Raji (cell line): ENCODE results near the gene EML5.

ENCODE experiments used
- POLR2A ChIP-seq: IDR thresholded peaks from 2 replicates; pipeline ENCODE4 v1.6.1; 2011; ENCODE audit warnings: low read depth, low read length, control low read depth; ENCODE audit not compliant: insufficient read depth

The EML5 gene

GRCh38 chr14:88669346-88669745, 123.4 kb downstream of the EML5 start:
- TF ChIP-seq POLR2A: no peak

GRCh38 chr14:88668448-88669116, 124.2 kb downstream of the EML5 start:
- TF ChIP-seq POLR2A: no peak

GRCh38 chr14:88667555-88668273, 125.0 kb downstream of the EML5 start:
- no peak for TF ChIP-seq POLR2A

DNA sequence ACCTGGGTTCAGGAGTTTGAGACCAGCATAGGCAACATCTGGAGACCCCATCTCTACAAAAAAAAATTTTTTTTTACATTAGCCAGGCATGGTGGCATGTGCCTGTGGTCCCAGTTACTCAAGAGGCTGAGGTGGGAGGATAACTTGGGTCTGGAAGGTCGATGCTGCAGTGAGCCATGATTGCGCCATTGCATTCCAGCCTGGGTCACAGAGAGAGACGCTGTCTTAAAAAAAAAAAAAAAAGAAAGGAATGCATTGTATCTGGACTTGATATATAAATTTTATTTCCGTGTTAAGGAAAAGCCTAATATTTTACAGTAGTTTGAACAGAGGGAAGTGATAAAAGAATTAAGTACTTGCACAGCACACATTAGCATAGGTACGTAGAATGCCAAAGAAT, 132.7 kb downstream of the EML5 start:
- TF ChIP-seq POLR2A: no peak

GRCh38 chr14:88639221-88639620, 153.5 kb downstream of the EML5 start:
- no peak for TF ChIP-seq POLR2A

DNA sequence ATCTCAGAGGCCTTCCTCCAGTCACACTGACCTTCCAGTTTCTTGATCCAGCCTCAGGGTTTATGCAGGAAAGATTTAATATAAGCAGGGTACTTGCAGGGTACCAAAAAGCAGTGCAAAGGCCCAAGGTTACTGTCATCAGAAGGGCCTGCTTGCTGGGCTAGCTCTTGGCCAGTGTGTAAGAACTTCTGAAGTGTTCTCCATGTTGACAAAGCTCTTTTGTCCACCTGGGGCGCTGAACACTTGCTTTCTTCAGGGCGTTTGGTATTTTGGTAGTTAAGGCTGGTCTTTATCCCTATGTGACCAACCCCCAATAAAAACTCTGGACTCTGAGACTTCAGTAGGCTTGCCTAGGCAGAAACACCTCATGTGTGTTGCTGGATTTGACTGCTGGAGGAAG, 160.2 kb downstream of the EML5 start:
- TF ChIP-seq POLR2A: no peak

- no peak for TF ChIP-seq POLR2A
Measured at GRCh38 chr14:88631091-88631490, 161.7 kb downstream of the EML5 start.

DNA sequence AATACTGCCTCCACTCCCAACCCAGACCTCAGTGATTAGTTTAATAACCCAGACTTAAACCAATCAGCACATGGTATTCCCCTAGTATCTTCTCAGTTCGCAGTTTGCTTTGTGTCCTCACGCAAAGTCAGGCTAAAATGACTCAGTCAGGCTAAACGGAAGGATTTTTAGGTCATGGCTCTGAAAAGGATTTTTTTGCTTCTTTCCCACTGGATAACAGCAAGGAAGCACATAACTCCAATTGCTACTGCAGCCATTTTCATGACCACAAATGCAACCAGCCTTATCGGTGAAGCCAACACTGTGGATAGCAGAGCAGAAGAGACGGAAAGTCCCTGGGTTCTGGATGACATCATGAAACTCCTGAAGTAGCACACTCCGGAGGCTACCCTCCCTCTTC, 162.2 kb downstream of the EML5 start:
- no peak for TF ChIP-seq POLR2A

GRCh38 chr14:88628462-88628861, 164.3 kb downstream of the EML5 start:
- no peak for TF ChIP-seq POLR2A

DNA sequence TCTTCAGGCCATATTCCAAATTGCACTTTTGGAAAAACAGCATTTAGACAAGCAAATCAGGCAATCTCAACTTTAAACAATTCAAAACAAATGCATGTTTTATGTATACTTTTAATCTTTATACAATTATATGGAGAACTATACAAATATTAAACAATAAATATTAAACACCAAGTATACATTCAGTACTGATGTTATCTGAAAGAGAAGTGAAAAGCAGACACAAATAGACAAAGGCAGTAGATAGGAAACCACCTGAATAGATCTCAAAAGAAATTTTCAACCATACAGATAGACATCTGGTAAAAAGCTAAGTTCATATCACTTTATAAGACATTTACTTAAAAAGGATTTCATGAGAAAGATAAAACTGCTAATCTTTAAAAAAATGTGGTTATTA, 164.7 kb downstream of the EML5 start:
- no peak for TF ChIP-seq POLR2A

DNA sequence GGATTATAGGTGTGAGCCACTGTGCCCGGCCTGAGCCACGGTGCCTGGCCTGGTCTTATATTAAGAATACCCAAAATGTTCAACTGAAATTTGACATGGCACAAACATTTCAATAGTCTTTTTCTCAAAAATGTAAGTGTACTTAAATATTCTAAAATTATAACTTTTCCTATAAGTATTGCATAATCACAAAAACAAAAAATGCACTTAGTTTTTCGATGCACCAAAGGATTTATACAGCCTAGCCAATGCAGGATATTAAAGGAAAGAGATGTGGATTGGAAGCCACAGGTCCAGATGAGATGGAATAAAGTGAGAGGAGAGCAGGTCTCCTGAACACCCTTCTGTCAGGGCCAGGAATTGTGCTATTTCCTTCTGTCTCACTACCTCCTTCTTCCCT, 167.1 kb downstream of the EML5 start:
- TF ChIP-seq POLR2A: no peak

GRCh38 chr14:88621100-88621499, 171.7 kb downstream of the EML5 start:
- TF ChIP-seq POLR2A: no peak

DNA sequence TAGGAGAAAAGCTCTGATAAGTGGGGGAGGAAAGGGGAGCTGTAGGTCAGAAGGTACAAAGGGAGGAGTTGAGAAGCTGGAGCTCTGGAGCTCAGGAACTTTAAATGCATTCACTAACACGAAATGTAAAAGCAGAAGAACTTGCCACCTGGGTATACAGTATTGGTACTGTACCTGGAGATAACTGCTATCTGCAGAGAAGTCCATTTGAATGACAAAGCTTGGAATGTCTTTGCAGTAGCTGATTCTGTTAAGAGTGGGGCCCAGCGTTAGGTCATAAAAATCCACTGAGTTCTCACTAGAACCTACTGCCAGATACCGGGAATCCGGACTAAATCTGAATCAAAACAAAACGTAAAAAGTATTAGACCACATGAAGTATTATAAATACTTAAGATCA, 174.3 kb downstream of the EML5 start:
- no peak for TF ChIP-seq POLR2A

GRCh38 chr14:88617479-88617878, 175.3 kb downstream of the EML5 start:
- TF ChIP-seq POLR2A: no peak

DNA sequence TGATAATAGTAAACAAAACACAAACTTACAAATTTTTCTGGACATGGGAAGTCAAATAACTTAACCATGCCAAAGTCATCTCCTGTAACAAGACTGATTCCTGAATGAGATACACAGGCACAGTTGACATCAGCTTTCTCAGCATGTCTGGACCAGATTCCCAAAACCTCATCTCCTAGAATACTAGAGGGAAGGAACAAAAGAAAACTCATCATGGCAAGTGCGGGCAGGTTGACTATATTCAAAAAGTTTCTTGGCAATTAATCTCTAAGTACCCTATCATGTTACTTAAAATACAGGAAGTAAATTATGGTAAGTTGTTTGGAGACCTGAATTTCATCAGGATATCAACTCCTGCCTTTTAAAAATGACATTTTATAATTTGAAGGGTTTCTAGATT, 176.1 kb downstream of the EML5 start:
- TF ChIP-seq POLR2A: no peak

- TF ChIP-seq POLR2A: no peak
Measured at GRCh38 chr14:88614218-88614907, 178.4 kb downstream of the EML5 start.

DNA sequence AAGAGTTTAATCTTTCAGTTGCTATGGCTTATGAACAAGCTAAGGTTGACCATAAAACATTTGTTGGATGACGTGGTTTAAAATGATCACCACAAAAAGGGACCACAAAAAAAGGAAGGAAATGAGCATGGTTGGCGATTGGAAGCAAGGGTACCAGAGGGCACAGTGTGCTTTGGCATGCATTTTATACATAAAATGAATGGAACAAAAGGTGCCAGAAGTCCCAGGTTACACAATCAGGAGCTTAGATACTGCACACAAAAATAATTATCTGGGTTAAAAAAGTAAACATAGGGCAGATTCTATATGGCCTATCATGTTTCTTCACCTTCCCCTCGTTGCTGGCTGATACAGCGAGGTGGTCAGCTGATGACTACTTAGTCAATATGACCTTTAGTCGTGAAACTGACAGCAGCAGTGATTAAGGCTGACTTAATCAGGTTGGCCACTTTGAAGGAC, 179.2 kb downstream of the EML5 start:
- TF ChIP-seq POLR2A: no peak

- TF ChIP-seq POLR2A: no peak
Measured at GRCh38 chr14:88612981-88613380, 179.8 kb downstream of the EML5 start.
